Body of pancreas (tissue), 4 donors: ENCODE results near the gene PRDM15.

Experiments
- POLR2A ChIP-seq, 3 donors: fragments of 450-650 bp; IDR thresholded peaks; one replicate each; pipeline ENCODE4 v1.6.1; 2016; ENCODE audit warnings: antibody characterized with exemption in 3 of 3, mild to moderate bottlenecking in 2 of 3
- TF ChIP-seq, protein P1 (sequence below), 7 experiments: fragments of 450-650 bp in 4 of 7; fragments of 200-600 bp in 3 of 7; sonication (generic) in 3 of 7; IDR thresholded peaks; one replicate each; pipeline ENCODE4 v1.5.1; 2016 to 2019; ENCODE audit warnings: antibody characterized with exemption in 7 of 7

DNA sequence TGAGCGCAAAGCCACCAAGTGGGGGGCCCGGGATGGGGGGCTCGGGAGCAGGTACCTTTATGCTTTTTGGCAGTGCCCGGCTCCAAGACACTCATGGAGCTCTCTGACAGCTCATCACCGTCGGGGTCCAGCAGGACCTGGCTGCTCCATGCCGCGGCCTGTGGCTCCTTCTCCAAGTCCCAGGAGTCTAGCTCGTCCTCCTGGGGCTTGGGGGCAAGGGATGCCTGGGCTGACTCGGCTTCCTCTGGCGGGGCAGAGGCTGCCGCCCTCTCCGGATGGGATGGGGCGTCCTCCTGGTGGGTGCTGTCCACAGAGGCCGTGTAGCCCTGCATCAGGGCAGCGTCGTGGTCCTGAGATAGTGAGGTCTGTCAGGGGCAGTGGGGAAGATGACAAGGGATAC is 19.9 kb upstream of the PRDM15 start:
- TF ChIP-seq, protein P1, sequence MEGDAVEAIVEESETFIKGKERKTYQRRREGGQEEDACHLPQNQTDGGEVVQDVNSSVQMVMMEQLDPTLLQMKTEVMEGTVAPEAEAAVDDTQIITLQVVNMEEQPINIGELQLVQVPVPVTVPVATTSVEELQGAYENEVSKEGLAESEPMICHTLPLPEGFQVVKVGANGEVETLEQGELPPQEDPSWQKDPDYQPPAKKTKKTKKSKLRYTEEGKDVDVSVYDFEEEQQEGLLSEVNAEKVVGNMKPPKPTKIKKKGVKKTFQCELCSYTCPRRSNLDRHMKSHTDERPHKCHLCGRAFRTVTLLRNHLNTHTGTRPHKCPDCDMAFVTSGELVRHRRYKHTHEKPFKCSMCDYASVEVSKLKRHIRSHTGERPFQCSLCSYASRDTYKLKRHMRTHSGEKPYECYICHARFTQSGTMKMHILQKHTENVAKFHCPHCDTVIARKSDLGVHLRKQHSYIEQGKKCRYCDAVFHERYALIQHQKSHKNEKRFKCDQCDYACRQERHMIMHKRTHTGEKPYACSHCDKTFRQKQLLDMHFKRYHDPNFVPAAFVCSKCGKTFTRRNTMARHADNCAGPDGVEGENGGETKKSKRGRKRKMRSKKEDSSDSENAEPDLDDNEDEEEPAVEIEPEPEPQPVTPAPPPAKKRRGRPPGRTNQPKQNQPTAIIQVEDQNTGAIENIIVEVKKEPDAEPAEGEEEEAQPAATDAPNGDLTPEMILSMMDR (IDR thresholded peaks at IDR 0.05), result no peak
- no peak for TF ChIP-seq POLR2A (IDR thresholded peaks at IDR 0.05)
